K562 (cell line): ENCODE results near the gene ENPP7. TPM values are rescaled to one million over a fixed set of nuclear protein-coding genes. Genes with fewer than 3 reads are reported as not detected.

Source experiments
- ATAC-seq: fragments of 200-7000 bp; cut with Tn5 transposase; 3 replicates; pipeline ENCODE4 v1.9.1; 2020; ENCODE audit warnings: moderate library complexity
- BruUV-seq: library from RNA; stranded (reverse); fragments of 400-500 nt; replicated peaks from 2 replicates; lab custom pipeline; 2021; lab: Mats Ljungman, UMichigan
- CTCF ChIA-PET: fragments of 300-600 bp; formaldehyde crosslinking; extraction: SDS; loops from one replicate; lab custom pipeline; 2021; ENCODE audit warnings: low intra/inter-chr PET ratio; lab: Yijun Ruan, JAX
- POLR2A ChIA-PET: fragments of 300-600, 350-650 bp; sonication (Branson Sonifier 250); formaldehyde crosslinking; extraction: SDS; loops from one replicate; lab custom pipeline; 2021; ENCODE audit warnings: antibody characterized with exemption, inconsistent platforms; lab: Yijun Ruan, JAX
- DNase-seq, 4 experiments: peaks; one replicate each; pipeline versions ENCODE4 v3.0.0 to v3.0.0-alpha.2; 2011 to 2018; ENCODE audit warnings: low spot score in 3 of 4, mixed read lengths in 3 of 4; ENCODE audit errors: extremely low read depth in 1 of 4
- FAIRE-seq: peaks from 2 replicates; lab custom pipeline; 2011; peaks lifted over from hg19 to GRCh38; lab: Jason Lieb, UNC
- H2AFZ ChIP-seq: 2 replicates; pipeline ENCODE4 v1.6.0; 2011; ENCODE audit warnings: low read depth, low read length, control low read depth, inconsistent platforms
- H3K27ac ChIP-seq: fragments of 200-600 bp; 3 replicates; pipeline ENCODE4 v1.8.0; 2011; ENCODE audit warnings: low read depth, mild to moderate bottlenecking, control low read depth, inconsistent platforms, low read length, moderate library complexity, mixed read lengths; ENCODE audit errors: extremely low read depth
- H3K27me3 ChIP-seq, 2 experiments: fragments of 300-600 bp in 1 of 2; 2 replicates in 1 of 2; 3 replicates in 1 of 2; pipeline versions ENCODE4 v1.6.0 to v1.8.0; 2011; ENCODE audit warnings: inconsistent platforms in 2 of 2, low read length in 2 of 2, mild to moderate bottlenecking in 1 of 2, mixed read lengths in 1 of 2, moderate library complexity in 1 of 2; ENCODE audit not compliant: control insufficient read depth in 2 of 2, insufficient read depth in 2 of 2
- H3K36me3 ChIP-seq: fragments of 300-600 bp; 3 replicates; pipeline ENCODE4 v1.8.0; 2011; ENCODE audit warnings: mild to moderate bottlenecking, low read length, inconsistent platforms; ENCODE audit not compliant: control insufficient read depth, insufficient read depth
- H3K4me1 ChIP-seq, 2 experiments: fragments of 200-600 bp in 1 of 2; replicated peaks in 1 of 2; 2 replicates in 1 of 2; 3 replicates in 1 of 2; pipeline versions ENCODE4 v1.5.1 to v1.8.0; 2011; ENCODE audit warnings: inconsistent platforms in 2 of 2, low read length in 2 of 2, mild to moderate bottlenecking in 1 of 2, mixed read lengths in 1 of 2, moderate library complexity in 1 of 2; ENCODE audit not compliant: control insufficient read depth in 2 of 2, insufficient read depth in 2 of 2
- H3K4me2 ChIP-seq: 2 replicates; pipeline ENCODE4 v1.6.1; 2011; ENCODE audit warnings: low read length, control low read depth, inconsistent platforms, mixed read lengths; ENCODE audit not compliant: insufficient read depth
- H3K4me3 ChIP-seq: fragments of 200-600 bp; sonication (generic), shearing (Covaris generic); 2 replicates; pipeline ENCODE4 v1.5.1; 2016; ENCODE audit warnings: control low read depth, inconsistent platforms
- H3K79me2 ChIP-seq: fragments of 200-600 bp; 3 replicates; pipeline ENCODE4 v1.8.0; 2011; ENCODE audit warnings: low read length, inconsistent platforms; ENCODE audit not compliant: control insufficient read depth, insufficient read depth
- H3K9ac ChIP-seq, 2 experiments: 2 replicates each; pipeline versions ENCODE4 v1.6.0 to v1.6.1; 2011; ENCODE audit warnings: low read depth in 2 of 2, low read length in 2 of 2, control low read depth in 1 of 2, inconsistent platforms in 1 of 2, mild to moderate bottlenecking in 1 of 2, mixed read lengths in 1 of 2; ENCODE audit not compliant: insufficient read depth in 1 of 2
- H3K9me1 ChIP-seq: one replicate; pipeline ENCODE4 v1.6.0; 2011; ENCODE audit warnings: inconsistent platforms, mild to moderate bottlenecking, low read length, moderate library complexity; ENCODE audit not compliant: control insufficient read depth, insufficient read depth
- H3K9me3 ChIP-seq: replicated peaks from 2 replicates; pipeline ENCODE4 v1.5.1; 2011; ENCODE audit warnings: low read depth, low read length, inconsistent platforms; ENCODE audit not compliant: control insufficient read depth, insufficient read depth
- H4K20me1 ChIP-seq: replicated peaks from 2 replicates; pipeline ENCODE4 v1.6.1; 2011; ENCODE audit warnings: low read length, inconsistent platforms, mixed read lengths; ENCODE audit not compliant: control insufficient read depth, insufficient read depth
- ATF7 ChIP-seq: fragments of 450-650 bp; IDR thresholded peaks from 2 replicates; pipeline ENCODE4 v1.7.1; 2014; ENCODE audit warnings: mild to moderate bottlenecking, moderate library complexity
- CHCHD3 ChIP-seq: fragments of 250-450 bp; sonication (Bioruptor Pico); IDR thresholded peaks from 2 replicates; pipeline ENCODE4 v2.1.2; 2022; ENCODE audit warnings: mild to moderate bottlenecking
- HDAC1 ChIP-seq, 2 experiments: fragments of 450-650 bp; IDR thresholded peaks; 2 replicates each; pipeline ENCODE4 v1.6.1; 2016 to 2017; ENCODE audit warnings: inconsistent platforms in 1 of 2, mild to moderate bottlenecking in 1 of 2, moderate library complexity in 1 of 2
- LARP7 ChIP-seq: fragments of 450-650 bp; IDR thresholded peaks from 2 replicates; pipeline ENCODE4 v1.6.1; 2016
- PKNOX1 ChIP-seq: fragments of 450-650 bp; IDR thresholded peaks from 2 replicates; pipeline ENCODE4 v1.6.1; 2016
- PPARD ChIP-seq: fragments of 250-450 bp; sonication (Bioruptor Pico); IDR thresholded peaks from 2 replicates; pipeline ENCODE4 v1.8.0; 2022; ENCODE audit warnings: inconsistent platforms, mild to moderate bottlenecking, moderate library complexity
- SETDB1 ChIP-seq: IDR thresholded peaks from one replicate; pipeline ENCODE4 v1.6.1; 2012; ENCODE audit warnings: low read length, control low read depth, inconsistent platforms
- SRSF1 ChIP-seq: fragments of 200-400 bp; formaldehyde crosslinking; IDR thresholded peaks from 2 replicates; pipeline ENCODE4 v1.6.1; 2017; ENCODE audit warnings: mild to moderate bottlenecking, low read depth, low read length, moderate library complexity
- SRSF3 ChIP-seq: fragments of 200-400 bp; formaldehyde crosslinking; IDR thresholded peaks from 2 replicates; pipeline ENCODE4 v1.6.1; 2016; ENCODE audit warnings: mild to moderate bottlenecking, low read length, moderate library complexity; ENCODE audit not compliant: insufficient read depth
- THAP12 ChIP-seq: fragments of 250-450 bp; sonication (Bioruptor Pico); IDR thresholded peaks from 2 replicates; pipeline ENCODE4 v1.9.0; 2021; ENCODE audit warnings: mild to moderate bottlenecking, inconsistent platforms
- ZNF212 ChIP-seq: fragments of 450-650 bp; formaldehyde crosslinking; IDR thresholded peaks from 2 replicates; pipeline ENCODE4 v1.4.0; 2020; ENCODE audit warnings: mild to moderate bottlenecking
- ZSCAN29 ChIP-seq: fragments of 450-650 bp; IDR thresholded peaks from 2 replicates; pipeline ENCODE4 v1.6.1; 2017
- WGBS: fragments of 100-300 bp; shearing (Covaris generic); methylation state at CpG from one replicate; pipeline ENCODE4 v1.1.6; 2016; ENCODE audit warnings: low coverage, mixed read lengths; ENCODE audit not compliant: insufficient coverage; ENCODE audit errors: missing lambda C conversion rate; 5-methylcytosine and 5-hydroxymethylcytosine counted together
- in situ Hi-C: fragments of 300-500 bp; cut with MboI; formaldehyde crosslinking; loops from 4 replicates; pipeline ENCODE4 v1.15.0; 2018; ENCODE audit warnings: inconsistent platforms, mixed read lengths
- intact Hi-C: fragments of 100-400 bp; cut with micrococcal nuclease; formaldehyde crosslinking; loops from 2 replicates; pipeline ENCODE4 v1.14.2; 2022
- polyA plus RNA-seq, 8 experiments: library from polyadenylated mRNA; depleted of rRNA in 4 of 8; stranded (reverse) in 5 of 8; unstranded in 3 of 8; fragments of >200 nt; fragmentation: Nextera tagmentation in 2 of 8; fragmentation: Illumina TruSeq in 1 of 8; extraction: Ambion mirVana in 2 of 8; extraction: Trizol in 1 of 8; gene quantifications; 2 replicates each; pipeline versions ENCODE4 v1.2.1 to v1.2.3, GENCODE V29; 2011 to 2014; ENCODE audit warnings: inconsistent platforms in 1 of 8, missing spikeins in 1 of 8
- total RNA-seq, 7 experiments: library from RNA; depleted of rRNA in 6 of 7; stranded (reverse); fragments of >200 nt in 6 of 7; fragmentation: Illumina TruSeq in 2 of 7; extraction: Trizol in 2 of 7; gene quantifications; 2 replicates each; pipeline versions ENCODE4 v1.2.1 to v1.2.3, GENCODE V29; 2011 to 2021; ENCODE audit warnings: low replicate concordance in 1 of 7
- TF ChIP-seq, protein P1 (sequence below): fragments of 250-450 bp; sonication (Bioruptor Pico); IDR thresholded peaks from 2 replicates; pipeline ENCODE4 v1.8.0; 2022; ENCODE audit warnings: inconsistent platforms
- TF ChIP-seq, protein P2 (sequence below), 2 experiments: fragments of 450-650 bp in 1 of 2; sonication (generic) in 1 of 2; formaldehyde crosslinking; conservative IDR thresholded peaks; 2 replicates each; pipeline versions ENCODE4 v1.4.0 to v1.8.1; 2020 to 2022; ENCODE audit warnings: mild to moderate bottlenecking in 1 of 2, missing genetic modification reagents in 1 of 2
- TF ChIP-seq, protein P3 (sequence below): fragments of 250-450 bp; sonication (Bioruptor Pico); IDR thresholded peaks from 2 replicates; pipeline ENCODE4 v1.5.0; 2020; ENCODE audit warnings: mild to moderate bottlenecking, borderline replicate concordance

The ENPP7 gene
- total and polyA plus RNA-seq, 9 of the 15 experiments (the other 6 are each of a cell fraction or from before 2014, with no cell fraction given): not detected

DNA sequence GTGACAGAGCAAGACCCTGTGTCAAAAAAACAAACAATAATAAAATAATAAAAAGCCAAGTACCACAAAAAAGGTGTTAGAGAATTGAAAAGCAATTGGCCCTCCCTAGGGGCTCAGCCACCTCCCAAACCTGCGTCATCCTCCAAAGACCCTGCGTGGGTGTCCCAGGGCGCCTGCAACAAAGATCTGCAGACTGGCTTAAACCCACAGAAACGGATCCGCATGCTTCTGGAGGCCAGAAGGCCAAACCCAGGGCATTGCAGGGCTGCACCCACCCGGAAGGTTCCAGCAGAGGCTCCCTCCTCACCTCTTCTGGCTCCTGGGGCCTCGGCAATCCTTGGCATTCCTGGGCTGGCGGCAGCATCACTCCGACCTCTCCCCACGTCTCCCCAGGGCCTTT is 1.5 kb downstream of the ENPP7 start:
- WGBS: 44% methylated on average over 10 of the region's 10 CpGs
- Histone ChIP-seq H3K9me3 (no peaks in the 10 kb centered on the region), H3K9me1 (no peaks in the 10 kb centered on the region), H3K27me3 (peaks cover 3 to 20% of the 10 kb centered on the region in 2 experiments; a peak in 4 of 5 replicates), H3K4me2 (no peak overlapping the region), H4K20me1 (no peaks in the 10 kb centered on the region), H3K79me2 (no peaks in the 10 kb centered on the region), H3K4me1 (peaks cover 4 to 41% of the 10 kb centered on the region in 2 experiments; a peak in 3 of 5 replicates), H3K27ac (no peak overlapping the region), H3K36me3 (no peaks in the 10 kb centered on the region), H2AFZ (0 out of 2 replicates have a peak overlapping the region, but pooled peaks have one; percentile 48), H3K4me3 (no peak overlapping the region), H3K9ac (no peak overlapping the region)
- ATAC-seq (no peak), FAIRE-seq (no peak), DNase-seq (no peak)
- intact Hi-C loops: no loop called here
- BruUV-seq: no TSS peak
- TF ChIP-seq HDAC1 (IDR thresholded peaks at IDR 0.05): no peak
- no peak for TF ChIP-seq LARP7
- no peak for TF ChIP-seq PPARD (CRISPR knock-in tag)
- TF ChIP-seq, protein P1, sequence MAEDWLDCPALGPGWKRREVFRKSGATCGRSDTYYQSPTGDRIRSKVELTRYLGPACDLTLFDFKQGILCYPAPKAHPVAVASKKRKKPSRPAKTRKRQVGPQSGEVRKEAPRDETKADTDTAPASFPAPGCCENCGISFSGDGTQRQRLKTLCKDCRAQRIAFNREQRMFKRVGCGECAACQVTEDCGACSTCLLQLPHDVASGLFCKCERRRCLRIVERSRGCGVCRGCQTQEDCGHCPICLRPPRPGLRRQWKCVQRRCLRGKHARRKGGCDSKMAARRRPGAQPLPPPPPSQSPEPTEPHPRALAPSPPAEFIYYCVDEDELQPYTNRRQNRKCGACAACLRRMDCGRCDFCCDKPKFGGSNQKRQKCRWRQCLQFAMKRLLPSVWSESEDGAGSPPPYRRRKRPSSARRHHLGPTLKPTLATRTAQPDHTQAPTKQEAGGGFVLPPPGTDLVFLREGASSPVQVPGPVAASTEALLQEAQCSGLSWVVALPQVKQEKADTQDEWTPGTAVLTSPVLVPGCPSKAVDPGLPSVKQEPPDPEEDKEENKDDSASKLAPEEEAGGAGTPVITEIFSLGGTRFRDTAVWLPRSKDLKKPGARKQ: no peak
- TF ChIP-seq, protein P2, sequence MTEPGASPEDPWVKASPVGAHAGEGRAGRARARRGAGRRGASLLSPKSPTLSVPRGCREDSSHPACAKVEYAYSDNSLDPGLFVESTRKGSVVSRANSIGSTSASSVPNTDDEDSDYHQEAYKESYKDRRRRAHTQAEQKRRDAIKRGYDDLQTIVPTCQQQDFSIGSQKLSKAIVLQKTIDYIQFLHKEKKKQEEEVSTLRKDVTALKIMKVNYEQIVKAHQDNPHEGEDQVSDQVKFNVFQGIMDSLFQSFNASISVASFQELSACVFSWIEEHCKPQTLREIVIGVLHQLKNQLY (CRISPR knock-in tag; conservative IDR thresholded peaks at IDR 0.05): no peak
- TF ChIP-seq PKNOX1: no peak
- no peak for TF ChIP-seq ATF7
- no peak for TF ChIP-seq SETDB1
- TF ChIP-seq, protein P3, sequence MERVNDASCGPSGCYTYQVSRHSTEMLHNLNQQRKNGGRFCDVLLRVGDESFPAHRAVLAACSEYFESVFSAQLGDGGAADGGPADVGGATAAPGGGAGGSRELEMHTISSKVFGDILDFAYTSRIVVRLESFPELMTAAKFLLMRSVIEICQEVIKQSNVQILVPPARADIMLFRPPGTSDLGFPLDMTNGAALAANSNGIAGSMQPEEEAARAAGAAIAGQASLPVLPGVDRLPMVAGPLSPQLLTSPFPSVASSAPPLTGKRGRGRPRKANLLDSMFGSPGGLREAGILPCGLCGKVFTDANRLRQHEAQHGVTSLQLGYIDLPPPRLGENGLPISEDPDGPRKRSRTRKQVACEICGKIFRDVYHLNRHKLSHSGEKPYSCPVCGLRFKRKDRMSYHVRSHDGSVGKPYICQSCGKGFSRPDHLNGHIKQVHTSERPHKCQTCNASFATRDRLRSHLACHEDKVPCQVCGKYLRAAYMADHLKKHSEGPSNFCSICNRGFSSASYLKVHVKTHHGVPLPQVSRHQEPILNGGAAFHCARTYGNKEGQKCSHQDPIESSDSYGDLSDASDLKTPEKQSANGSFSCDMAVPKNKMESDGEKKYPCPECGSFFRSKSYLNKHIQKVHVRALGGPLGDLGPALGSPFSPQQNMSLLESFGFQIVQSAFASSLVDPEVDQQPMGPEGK (CRISPR knock-in tag): no peak
- TF ChIP-seq THAP12 (CRISPR knock-in tag): no peak
- TF ChIP-seq SRSF3: no peak
- TF ChIP-seq CHCHD3 (CRISPR knock-in tag): no peak
- TF ChIP-seq ZNF212 (CRISPR knock-in tag): no peak
- TF ChIP-seq ZSCAN29: no peak
- TF ChIP-seq SRSF1: no peak
- POLR2A ChIA-PET: interaction anchor here (0.6 to 0.7 kb wide), 2 partner anchors 12 to 23 kb away, joined by 3 read pairs; no protein-coding TSS in a partner anchor
- in situ Hi-C loops: no loop called here
- CTCF ChIA-PET: no interaction called here
